NK-92 (cell line): ENCODE data around the gene MRPL1.
"Not testable (repeated sequence)": the region's sequence is repeated elsewhere in the genome, so short reads cannot be mapped to it uniquely, and the experiment has no call there.

ENCODE experiments used
- DNase-seq: peaks from one replicate; lab custom pipeline; 2025; ENCODE audit not compliant: unreplicated experiment; lab: John Stamatoyannopoulos, UW

MRPL1 gene

DNA sequence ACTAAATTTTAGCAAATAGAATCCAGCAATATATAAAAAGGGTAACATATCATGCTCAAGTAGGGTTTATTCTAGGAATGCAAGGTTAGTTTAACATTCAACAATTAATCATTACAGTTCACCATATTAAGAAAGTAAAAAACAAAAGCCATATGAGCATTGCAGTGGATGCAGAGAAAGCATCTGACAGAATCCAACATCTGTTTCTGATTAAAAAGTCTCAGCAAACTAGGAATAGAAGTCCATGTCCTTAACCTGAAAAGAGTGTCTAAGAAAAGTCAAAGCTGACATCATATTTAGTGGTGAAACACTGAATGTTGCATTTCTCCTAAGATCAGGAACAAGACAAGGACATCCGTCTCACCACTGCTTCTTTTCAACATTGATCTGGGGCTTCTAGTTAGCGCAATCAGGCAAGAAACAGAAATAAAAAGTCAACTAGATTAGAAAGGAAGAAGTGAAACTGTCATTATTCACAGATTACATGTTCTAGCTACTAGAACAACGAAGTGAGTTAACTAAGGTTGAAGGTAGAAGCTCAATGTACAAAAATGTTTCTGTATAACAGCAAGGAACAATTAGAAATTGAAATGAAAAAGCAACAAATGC, 49.3 kb downstream of the MRPL1 start:
- no peak for DNase-seq

- no peak for DNase-seq
Observed at GRCh38 chr4:77913348-77913747, 50.7 kb downstream of the MRPL1 start.

DNA sequence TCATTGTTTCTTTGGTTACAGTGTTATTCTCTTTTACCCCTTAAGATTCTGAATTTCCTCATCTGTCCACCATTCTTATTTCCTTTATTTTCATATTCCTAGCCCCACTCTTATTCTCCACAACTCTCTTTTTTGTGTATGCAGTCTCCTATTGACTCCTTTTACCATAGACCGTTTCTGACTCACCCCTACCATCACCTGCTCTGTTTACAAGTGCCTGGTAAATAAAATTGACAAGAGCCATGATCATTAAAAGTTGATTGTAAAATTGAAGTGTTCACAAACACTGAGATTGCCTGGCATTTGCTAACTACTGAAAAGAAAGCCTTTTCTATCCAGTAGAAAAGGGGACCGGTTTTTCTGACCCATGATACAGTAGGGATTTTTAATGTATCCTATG, 54.4 kb downstream of the MRPL1 start:
- no peak for DNase-seq

GRCh38 chr4:77917601-77918000, 55.0 kb downstream of the MRPL1 start:
- no peak for DNase-seq

DNA sequence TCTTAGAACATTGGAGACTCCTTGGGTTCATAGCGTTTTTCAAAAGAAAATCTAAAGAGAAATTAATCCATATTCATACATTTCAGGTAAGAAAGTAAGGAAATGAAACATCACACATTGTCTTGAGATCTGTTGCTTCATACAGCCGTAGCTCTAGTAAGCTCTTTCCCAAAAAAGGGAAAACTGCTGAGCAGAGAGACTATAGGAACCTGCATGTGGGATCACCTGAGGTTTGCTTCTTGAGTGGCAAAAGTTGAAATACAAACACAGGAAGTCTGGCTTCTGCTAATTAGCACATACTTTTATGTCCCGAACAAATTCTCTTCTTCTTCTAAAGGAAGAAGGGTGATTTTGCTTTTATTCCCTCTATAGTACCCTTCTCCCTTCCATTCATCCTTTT, 57.7 kb downstream of the MRPL1 start:
- DNase-seq, result no peak

DNA sequence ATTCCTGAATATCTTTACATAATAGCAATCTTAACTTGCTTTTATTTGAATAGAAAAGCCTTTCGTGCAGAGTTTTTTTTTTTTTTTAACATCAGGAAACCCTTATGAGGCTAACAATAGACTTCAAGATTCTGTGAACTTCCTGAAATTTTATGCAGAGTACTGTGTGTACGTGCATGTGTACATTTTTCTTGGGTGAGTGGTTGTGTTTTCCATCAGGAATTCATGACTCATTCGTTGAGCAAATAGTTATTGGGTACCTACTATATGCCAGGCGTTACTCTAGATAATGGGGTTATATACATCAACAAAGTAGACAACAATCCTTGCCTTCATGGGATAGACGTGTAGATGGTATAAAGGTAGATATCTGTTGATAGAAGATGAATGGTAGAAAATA, 59.1 kb downstream of the MRPL1 start:
- DNase-seq, result no peak

DNA sequence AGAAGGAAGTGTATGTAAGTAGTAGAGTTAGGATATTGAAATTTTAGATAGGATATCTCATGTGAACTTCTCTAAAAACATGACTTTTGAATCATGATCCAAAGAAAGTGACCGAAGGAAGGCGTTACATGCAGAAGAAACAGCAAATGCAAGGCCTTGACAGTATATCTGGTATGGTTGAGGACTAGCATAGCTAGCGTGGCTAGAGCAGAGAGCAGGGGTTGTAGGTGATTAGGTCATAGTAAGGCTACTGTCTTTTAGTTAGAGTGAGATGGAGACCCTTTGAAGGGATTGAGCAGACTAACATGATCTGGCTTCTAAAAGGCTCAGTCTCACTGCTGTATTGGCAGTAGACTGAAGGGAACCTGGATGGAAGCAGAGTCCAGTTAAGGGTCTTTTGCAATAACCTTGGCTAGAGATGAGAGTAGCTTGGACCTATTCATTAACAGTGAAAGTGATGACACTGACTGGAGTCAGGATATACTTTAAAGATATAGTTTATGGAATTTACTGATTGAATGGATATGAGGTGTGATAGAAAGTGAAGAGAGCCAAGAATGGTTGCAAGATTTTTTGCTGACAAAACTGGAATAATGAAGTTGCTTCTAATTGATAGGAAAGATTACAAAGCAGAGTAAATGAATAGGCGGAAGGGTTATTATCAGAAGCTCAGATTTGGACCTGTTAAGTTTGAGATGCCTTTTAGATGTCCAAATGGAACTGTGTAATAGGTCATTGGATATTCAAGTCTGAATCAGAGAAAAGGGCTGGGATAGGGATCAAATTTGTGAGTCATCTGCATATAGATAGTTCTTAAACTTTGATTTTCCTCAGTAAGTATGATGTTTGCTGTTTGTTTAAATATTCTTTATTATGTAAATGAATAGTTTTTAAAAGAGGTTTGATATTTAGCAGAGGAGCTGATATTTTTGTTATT, 59.8 kb downstream of the MRPL1 start:
- no peak for DNase-seq

- no peak for DNase-seq
Observed at GRCh38 chr4:77927991-77928925, 65.6 kb downstream of the MRPL1 start.

- DNase-seq, result no peak
Observed at GRCh38 chr4:77930154-77930639, 67.6 kb downstream of the MRPL1 start.

GRCh38 chr4:77930876-77931275, 68.2 kb downstream of the MRPL1 start:
- DNase-seq, result no peak

DNA sequence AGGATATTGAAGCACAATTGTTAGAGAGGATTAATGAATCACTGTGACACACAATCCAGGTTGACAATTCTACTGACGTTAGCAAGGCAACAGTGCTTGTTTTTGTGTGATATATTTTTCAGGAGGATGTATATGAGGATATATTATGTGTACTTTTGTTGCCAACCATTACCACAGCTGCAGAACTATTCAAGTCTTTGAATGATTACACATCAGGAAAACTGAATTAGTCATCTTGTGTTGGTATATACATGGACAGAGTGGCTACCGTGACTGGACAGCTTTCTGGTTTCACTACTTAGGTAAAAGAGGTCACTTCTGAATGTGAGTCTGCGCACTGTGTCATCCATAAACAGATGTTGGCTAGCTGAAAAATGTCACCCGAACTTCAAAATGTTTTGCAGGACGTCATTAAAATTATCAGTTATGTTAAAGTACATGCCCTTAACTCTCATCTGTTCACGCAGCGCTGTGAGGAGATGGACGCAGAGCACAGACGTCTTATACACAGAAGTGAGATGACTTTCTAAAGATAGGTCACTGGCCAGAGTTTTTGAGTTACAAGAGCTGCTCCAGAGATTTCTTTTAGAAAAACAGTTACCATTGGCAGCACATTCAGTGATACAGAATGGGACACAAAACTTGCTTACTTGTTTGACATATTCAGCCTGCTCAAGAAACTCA, 69.0 kb downstream of the MRPL1 start:
- no peak for DNase-seq

DNA sequence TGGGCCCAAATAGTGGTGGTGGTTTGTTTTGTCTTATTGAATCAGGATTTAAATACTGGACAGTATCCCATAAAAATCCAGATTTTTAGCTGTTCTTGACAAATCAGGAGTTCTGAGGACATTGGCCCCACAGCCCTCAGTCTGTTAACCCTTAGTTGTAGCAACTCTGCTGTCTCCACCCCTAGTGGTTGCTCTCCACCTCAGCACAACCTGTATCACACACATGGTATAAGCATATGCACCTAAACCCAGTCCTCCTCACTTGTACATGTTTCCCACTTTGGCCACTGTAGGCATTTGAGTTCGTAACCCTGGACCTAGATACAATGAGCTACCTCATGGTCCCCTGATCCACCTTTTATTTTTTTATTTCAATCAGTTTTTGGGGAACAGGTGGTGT, 75.9 kb downstream of the MRPL1 start:
- no peak for DNase-seq

DNA sequence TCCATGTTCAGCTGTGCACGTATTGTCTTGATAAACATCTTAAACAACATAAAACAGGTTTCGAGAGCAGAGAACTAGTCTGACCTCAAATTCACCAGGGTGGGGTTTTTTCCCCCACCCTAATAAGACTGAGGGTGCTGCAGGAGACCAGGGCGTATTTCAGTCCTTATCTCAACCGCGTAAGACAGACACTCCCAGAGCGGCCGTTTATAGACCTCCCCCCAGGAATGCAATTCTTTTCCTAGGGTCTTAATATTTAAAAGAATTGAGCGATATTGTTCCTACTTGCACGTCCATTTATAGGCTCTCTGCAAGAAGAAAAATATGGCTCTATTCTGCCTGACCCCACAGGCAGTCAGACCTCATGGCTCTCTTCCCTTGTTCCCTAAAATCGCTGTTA, 83.3 kb downstream of the MRPL1 start:
- DNase-seq, result not testable (repeated sequence)

- no peak for DNase-seq
Observed at GRCh38 chr4:77950203-77950602, 87.6 kb downstream of the MRPL1 start.

- no peak for DNase-seq
Observed at GRCh38 chr4:77952457-77952856, 89.8 kb downstream of the MRPL1 start.

- DNase-seq, result no peak
Observed at GRCh38 chr4:77954690-77955089, 92.1 kb downstream of the MRPL1 start.

DNA sequence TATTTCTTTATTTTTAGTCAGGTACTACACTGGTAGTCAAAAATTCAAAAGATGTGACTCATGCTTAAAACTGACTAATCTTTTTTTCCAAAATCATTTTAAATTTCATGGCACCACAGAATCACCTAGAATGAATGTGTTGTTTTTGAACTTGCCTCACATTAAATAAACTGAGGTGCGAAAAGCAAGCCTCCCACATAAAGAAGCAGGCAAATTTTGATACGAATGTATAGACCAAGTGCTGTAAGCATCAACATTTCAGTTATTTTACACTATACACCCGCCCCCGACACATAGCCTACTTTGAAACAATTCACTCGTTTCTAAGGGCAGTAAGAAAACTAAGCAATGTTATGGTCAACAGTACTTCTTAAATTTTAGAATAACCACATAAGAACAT, 94.3 kb downstream of the MRPL1 start:
- no peak for DNase-seq

GRCh38 chr4:77958897-77959296, 96.3 kb downstream of the MRPL1 start:
- DNase-seq, result no peak

DNA sequence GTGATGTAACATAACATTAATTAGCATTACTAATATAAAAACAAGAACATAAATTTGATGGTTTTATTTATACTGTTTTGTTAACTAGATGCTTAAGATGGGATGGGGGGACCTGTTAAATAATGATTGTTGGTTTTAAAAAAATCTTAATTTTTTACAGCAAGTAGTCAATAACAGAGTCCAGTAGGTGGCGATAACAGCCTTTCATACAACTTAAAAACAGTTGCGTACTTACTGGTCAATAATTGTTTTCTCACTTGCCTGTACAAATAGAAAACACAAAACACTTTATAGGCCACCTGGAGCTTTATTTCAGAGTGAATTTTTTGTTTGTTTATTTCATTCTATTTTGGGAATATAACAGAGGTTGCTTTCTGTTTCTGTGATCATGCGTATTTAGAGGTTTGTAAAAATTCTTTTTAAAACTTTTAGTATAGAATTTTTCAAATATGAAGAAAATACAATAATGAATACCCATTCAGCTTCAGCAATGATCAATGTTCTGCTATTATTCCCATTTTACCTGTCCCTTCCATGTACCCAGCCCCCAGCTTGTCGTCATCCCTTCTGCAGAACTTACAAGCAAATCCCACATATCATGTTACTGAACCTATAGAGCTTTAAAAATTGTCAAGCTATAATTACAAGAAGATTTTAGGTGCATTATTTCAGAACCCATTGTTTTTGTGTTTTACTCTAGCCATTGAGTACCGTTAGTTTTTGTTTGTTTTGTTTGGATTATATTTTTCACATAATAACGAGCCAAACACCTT, 97.1 kb downstream of the MRPL1 start:
- DNase-seq, result no peak

DNA sequence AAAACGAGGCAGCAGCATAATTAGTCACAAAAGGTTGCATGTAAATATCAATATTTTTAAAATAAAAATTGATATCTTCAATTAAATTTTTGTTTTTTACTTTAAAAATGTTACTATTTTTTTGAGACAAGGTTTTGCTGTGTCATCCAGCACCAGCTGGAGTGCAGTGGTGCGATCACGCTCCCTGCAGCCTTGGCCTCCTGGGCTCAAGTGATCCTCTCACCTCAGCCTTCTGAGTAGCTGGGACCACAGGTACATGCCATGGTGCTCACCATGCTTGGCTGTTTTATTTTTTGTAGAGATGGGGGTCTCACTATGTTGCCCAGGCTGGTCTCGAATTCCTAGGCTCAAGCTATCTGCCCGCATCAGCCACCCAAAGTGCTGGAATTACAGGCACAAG, 97.7 kb downstream of the MRPL1 start:
- no peak for DNase-seq
